GM20431 (cell line): ENCODE data around the gene NAGPA.

ENCODE experiments used
- in situ Hi-C: fragments of 300-500 bp; cut with MseI, MboI; formaldehyde crosslinking; loops from one replicate; pipeline ENCODE4 v1.15.0; 2020; ENCODE audit warnings: low sequenced_read_pairs; ENCODE audit not compliant: unreplicated experiment

NAGPA gene

DNA sequence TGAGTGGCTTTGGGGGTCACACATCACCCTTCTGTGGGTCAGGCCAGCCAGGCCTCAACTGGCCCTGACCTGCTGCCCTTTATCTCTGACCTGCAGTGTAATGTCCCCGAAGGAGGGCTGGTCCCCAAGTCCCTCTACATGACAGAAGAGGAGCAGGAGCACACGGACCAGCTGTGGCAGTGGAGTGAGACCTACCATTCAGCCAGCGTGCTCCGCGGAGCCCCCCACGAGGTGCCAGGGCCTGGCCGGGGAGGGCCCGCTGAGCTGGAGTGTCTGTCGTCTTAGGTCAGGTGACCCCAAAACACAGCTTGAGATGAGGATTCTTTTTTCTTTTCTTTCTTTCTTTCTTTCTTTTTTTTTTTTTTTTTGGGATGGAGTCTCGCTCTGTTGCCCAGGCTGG is 26.5 kb downstream of the NAGPA start:
- in situ Hi-C loops = no loop called here

GRCh38 chr16:5006348-5007193 is 27.2 kb downstream of the NAGPA start:
- in situ Hi-C loops = no loop called here

DNA sequence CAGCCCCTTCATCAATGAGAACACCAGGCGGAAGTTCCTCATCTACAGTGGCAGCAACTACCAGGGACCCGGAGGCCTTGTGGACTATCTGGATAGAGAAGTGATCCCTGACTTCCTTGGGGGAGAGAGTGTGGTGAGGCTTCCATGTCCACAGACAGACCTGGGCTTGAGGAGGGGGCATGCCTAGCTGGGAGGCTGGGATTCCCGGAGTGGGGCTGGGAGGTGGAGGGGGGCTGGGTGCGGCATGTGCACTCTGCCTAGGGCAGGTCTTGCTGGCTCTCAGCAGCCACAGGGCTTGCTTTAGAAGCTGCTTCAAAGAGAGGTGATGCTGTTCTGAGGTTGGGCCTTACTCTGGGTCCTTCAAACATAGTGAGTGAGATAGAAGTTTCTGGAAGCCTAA is 27.8 kb downstream of the NAGPA start:
- in situ Hi-C loops = no loop called here

DNA sequence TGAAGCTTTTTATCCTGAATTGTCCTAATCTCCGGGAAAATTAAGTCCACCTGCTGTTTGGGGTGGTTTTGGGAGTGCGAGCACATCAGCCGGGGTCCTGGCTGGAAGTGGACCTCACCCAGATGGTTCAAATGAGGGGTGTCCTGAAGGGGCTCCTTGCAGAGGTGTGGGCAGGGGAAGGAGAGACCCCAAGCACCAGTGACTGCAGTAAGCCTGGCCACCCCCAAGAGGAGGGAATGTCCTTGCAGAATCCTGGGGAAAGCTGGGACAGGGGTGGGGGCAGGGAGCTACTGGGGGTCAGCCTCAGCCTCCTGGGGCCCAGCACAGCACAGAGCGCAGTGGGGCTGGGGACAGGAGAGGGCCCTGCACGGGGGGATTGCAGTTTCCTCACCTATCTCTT is 29.4 kb downstream of the NAGPA start:
- in situ Hi-C loops = no loop called here

DNA sequence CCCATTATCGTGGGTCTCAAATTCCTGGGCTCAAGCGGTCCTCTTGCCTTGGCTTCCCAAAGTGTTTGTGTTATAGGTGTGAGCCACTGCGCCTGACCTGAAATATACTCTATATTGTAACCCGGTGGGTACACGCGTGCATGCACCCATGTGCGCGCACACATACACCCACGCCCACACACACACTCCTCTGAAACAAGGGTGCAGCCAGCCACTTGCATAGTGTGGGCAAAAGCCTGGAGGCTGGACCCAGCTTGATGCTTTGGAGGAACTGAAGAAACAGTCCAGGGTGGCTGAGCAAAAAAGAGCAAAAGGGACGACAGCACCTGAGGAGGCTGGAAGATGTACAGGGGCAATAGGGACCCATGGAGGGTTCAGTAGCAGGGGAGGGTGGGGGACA is 29.9 kb downstream of the NAGPA start:
- in situ Hi-C loops = no loop called here

- in situ Hi-C loops = no loop called here
Measured at GRCh38 chr16:5003211-5003610, 30.5 kb downstream of the NAGPA start.

GRCh38 chr16:5002699-5003143 is 31.0 kb downstream of the NAGPA start:
- in situ Hi-C loops = no loop called here

- in situ Hi-C loops = no loop called here
Measured at GRCh38 chr16:5001986-5002385, 31.7 kb downstream of the NAGPA start.

- in situ Hi-C loops = no loop called here
Measured at GRCh38 chr16:5001571-5001970, 32.2 kb downstream of the NAGPA start.

- in situ Hi-C loops = no loop called here
Measured at GRCh38 chr16:5000573-5001001, 33.1 kb downstream of the NAGPA start.

GRCh38 chr16:4994719-4995434 is 38.9 kb downstream of the NAGPA start:
- in situ Hi-C loops = no loop called here

DNA sequence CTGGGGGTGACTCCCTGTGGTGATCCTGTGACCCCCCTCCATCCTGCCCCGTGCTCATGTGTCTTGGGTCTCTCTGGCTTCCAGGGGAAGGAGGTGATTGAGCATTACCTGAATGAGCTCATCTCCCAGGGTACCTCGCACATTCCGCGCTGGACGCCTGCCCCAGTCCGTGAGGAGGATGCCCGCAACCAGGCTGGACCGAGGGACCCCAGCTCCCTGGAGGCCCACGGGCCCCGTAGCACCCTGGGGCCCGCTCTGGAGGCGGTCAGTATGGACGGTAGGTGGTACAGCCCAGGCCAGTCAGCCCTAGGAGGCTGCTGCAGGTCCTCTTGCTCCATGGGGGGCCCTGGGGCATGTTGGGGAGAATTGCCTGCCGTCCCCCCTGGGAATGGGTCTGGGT is 42.0 kb downstream of the NAGPA start:
- in situ Hi-C loops = no loop called here

- in situ Hi-C loops = no loop called here
Measured at GRCh38 chr16:4990415-4990814, 43.3 kb downstream of the NAGPA start.

DNA sequence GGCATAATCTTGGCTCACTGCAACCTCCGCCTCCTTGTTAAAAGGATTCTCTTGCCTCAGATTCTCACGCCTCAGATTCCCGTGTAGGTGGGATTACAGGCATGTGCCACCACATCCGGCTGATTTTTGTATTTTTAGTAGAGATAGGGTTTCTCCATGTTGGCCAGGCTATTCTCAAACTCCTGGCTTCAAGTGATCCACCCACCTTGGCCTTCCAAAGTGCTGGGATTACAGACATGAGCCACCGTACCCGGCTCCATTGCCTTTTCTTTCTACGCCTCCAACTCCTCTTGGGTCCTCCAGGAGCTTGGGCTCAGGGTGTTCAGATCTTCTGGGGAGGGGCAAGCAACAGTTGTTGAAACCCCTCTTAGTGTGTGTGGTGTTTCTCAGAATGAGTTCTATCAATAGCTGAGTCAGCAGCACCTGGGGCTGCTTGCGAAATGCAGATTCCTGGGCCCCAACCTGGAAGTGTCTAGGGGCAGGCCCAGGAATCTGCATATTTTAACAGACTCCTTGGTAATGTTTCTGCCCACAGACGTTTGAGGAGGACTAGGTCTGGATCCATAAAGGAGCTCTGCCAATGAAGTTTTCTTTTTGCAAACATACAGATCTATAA is 44.2 kb downstream of the NAGPA start:
- in situ Hi-C loops = no loop called here

DNA sequence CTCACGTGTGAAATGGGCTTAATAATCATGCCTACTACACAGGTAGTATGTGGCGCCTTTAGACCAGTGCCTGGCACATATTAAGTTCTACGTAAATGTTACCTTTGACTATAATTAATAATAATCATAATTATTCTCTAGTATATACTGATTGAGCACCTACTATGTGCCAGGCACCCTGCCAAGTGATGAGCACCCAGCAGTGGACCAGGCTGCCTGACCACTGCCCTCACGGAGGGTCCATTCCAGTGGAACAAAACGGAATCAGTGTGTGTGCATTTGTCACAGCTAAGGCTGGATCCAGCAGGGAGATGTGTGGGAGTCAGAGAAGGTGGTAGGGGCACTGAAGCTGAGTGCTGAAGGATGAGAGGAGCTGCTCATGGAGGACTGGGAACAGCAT is 45.1 kb downstream of the NAGPA start:
- in situ Hi-C loops = no loop called here

DNA sequence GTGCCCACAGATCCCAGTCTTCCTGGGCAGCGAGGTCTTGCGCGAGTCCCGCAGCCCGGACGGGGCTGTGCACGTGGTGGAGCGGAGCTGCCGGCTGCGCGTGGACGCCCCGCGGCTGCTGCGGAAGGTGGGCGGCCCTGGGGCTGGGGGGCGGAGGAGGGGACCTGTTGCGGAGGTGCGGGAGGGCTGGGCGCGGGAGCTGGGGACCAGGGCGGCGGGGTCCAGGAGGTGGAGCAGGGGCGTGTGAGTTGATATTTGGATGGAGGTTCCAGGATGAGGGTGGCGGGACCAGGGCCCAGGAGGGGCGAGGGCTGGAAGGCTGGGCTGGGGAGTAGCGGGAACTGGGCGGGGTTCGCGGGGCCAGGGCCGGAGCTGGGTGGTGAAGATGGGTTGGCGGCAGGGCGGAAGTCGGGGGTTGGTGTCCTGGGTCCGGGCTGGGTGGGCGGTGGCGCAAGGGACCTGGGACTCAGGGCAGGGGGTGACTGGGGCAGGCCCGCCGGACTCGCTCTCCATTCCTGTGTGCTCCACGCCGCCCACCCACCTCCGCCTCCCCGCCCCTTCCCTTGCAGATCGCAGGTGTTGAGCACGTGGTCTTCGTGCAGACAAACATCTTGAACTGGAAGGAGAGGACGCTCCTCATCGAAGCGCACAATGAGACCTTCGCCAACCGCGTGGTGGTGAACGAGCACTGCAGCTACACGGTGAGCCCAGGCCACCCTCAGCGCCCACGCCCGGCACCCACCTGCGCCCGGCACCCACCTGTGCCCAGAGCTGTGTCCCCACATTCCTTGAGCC is 46.0 kb downstream of the NAGPA start:
- in situ Hi-C loops = no loop called here

GRCh38 chr16:4987250-4987579 is 46.5 kb downstream of the NAGPA start:
- in situ Hi-C loops = no loop called here

- in situ Hi-C loops = no loop called here
Measured at GRCh38 chr16:4984174-4984990, 49.4 kb downstream of the NAGPA start.

GRCh38 chr16:4982056-4982867 is 51.5 kb downstream of the NAGPA start:
- in situ Hi-C loops = no loop called here
